Erythroblast (primary cell): ENCODE results near the gene MACROD2.

Experiments used
- GATA1 ChIP-seq: IDR thresholded peaks from 2 replicates; pipeline ENCODE4 v1.6.1; 2011; ENCODE audit warnings: low read depth, mild to moderate bottlenecking, control low read depth, low read length, moderate library complexity
- POLR2A ChIP-seq: IDR thresholded peaks from 2 replicates; pipeline ENCODE4 v1.6.1; 2011; ENCODE audit warnings: mild to moderate bottlenecking, low read length

DNA sequence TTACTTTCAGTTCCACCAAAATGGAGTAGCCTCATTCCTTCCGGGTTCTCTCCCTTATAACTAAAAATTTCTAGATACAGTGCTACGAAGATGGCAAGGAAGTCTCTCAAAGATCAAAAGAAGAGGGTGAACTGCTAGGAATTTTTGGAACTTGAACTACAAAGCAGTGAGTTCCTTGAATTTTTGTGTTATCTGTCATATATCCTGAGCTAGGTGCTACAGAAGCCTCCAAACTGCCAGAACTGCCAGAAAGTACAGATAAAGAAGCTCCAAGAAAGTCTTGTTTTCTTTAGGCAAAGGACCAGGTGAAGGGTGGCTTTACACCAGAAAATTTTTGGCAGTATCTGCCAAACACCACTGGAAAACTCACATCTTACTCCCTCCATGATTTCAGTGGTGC is 560.9 kb downstream of the MACROD2 start:
- TF ChIP-seq POLR2A: no peak
- TF ChIP-seq GATA1: no peak
